Frontal cortex (tissue), 4 donors: Measurements from ENCODE around the gene MUSK. TPM values are rescaled to one million over a fixed set of nuclear protein-coding genes. Genes with fewer than 3 reads are reported as not detected.
"Not testable (repeated sequence)": the region's sequence is repeated elsewhere in the genome, so short reads cannot be mapped to it uniquely, and the experiment has no call there.

ENCODE experiments used
- DNase-seq, 2 donors: peaks; one replicate each; pipeline ENCODE4 v3.0.0; 2012; ENCODE audit warnings: low spot score in 2 of 2
- FAIRE-seq: peaks from 2 replicates; lab custom pipeline; 2012; peaks lifted over from hg19 to GRCh38; lab: Jason Lieb, UNC
- total RNA-seq: library from RNA; depleted of rRNA; stranded (reverse); fragments of >200 nt; gene quantifications from one replicate; pipeline ENCODE4 v1.2.3, GENCODE V29; 2014
- donor health status: control.
- donor health status: control.
- donor health status: control.

Gene MUSK
- total RNA-seq, 1 donor from 2014 or later: under 0.01 TPM

GRCh38 chr9:110752766-110753165, 84.2 kb downstream of the MUSK start:
- FAIRE-seq: no peak

GRCh38 chr9:110753731-110754231, 85.2 kb downstream of the MUSK start:
- DNase-seq (no peak), FAIRE-seq (no peak)

More at GRCh38 chr9:110752766-110753165, 84.2 kb downstream of the MUSK start:
- DNase-seq: no peak

- no peak for FAIRE-seq
- no peak for DNase-seq
Measured at GRCh38 chr9:110755179-110755578, 86.6 kb downstream of the MUSK start.

- FAIRE-seq: no peak
Measured at GRCh38 chr9:110758201-110758600, 89.6 kb downstream of the MUSK start.

GRCh38 chr9:110762783-110763182, 94.2 kb downstream of the MUSK start:
- FAIRE-seq (peak; percentile 43), DNase-seq (no peak)

More at GRCh38 chr9:110758201-110758600, 89.6 kb downstream of the MUSK start:
- no peak for DNase-seq

GRCh38 chr9:110763568-110763967, 95.0 kb downstream of the MUSK start:
- no peak for FAIRE-seq
- DNase-seq: no peak

GRCh38 chr9:110764006-110764405, 95.4 kb downstream of the MUSK start:
- DNase-seq: no peak
- no peak for FAIRE-seq

GRCh38 chr9:110765926-110766325, 97.3 kb downstream of the MUSK start:
- DNase-seq: no peak
- no peak for FAIRE-seq

GRCh38 chr9:110767559-110768063, 99.0 kb downstream of the MUSK start:
- peak; percentile 37 for FAIRE-seq
- no peak for DNase-seq

- DNase-seq (no peak), FAIRE-seq (no peak)
Measured at GRCh38 chr9:110768886-110769285, 100.3 kb downstream of the MUSK start.

- no peak for FAIRE-seq
Measured at GRCh38 chr9:110769667-110770066, 101.1 kb downstream of the MUSK start.

GRCh38 chr9:110775724-110776123, 107.1 kb downstream of the MUSK start:
- DNase-seq (no peak), FAIRE-seq (no peak)

More at GRCh38 chr9:110769667-110770066, 101.1 kb downstream of the MUSK start:
- no peak for DNase-seq

GRCh38 chr9:110776221-110776620, 107.6 kb downstream of the MUSK start:
- DNase-seq (no peak), FAIRE-seq (no peak)

- no peak for FAIRE-seq
Measured at GRCh38 chr9:110777196-110777875, 108.7 kb downstream of the MUSK start.

GRCh38 chr9:110777876-110778215, 109.3 kb downstream of the MUSK start:
- DNase-seq (no peak), FAIRE-seq (no peak)

More at GRCh38 chr9:110777196-110777875, 108.7 kb downstream of the MUSK start:
- DNase-seq: no peak

- FAIRE-seq (no peak), DNase-seq (no peak)
Measured at GRCh38 chr9:110782701-110783100, 114.1 kb downstream of the MUSK start.

- FAIRE-seq (no peak), DNase-seq (no peak)
Measured at GRCh38 chr9:110784309-110784708, 115.7 kb downstream of the MUSK start.

GRCh38 chr9:110785166-110785565, 116.6 kb downstream of the MUSK start:
- no peak for FAIRE-seq
- DNase-seq: no peak

GRCh38 chr9:110788396-110788795, 119.8 kb downstream of the MUSK start:
- FAIRE-seq, DNase-seq: not testable (repeated sequence)

GRCh38 chr9:110788871-110789270, 120.3 kb downstream of the MUSK start:
- DNase-seq (no peak), FAIRE-seq (no peak)

- DNase-seq: no peak
- no peak for FAIRE-seq
Measured at GRCh38 chr9:110797611-110798010, 129.0 kb downstream of the MUSK start.

- no peak for FAIRE-seq
- no peak for DNase-seq
Measured at GRCh38 chr9:110799396-110799795, 130.8 kb downstream of the MUSK start.
